Suppressor macrophage (primary cell): Measurements from ENCODE around the gene FOXL2NB.

ENCODE experiments used
- DNase-seq, 4 experiments: peaks; one replicate each; pipeline ENCODE4 v3.0.0-alpha.2; 2020 to 2022

The FOXL2NB gene

GRCh38 chr3:138945709-138946662 lies 1.0 kb upstream of the FOXL2NB start:
- peak; percentile 43 to 68 (median 54) for DNase-seq

- no peak for DNase-seq
These were observed 591 bp downstream of the FOXL2NB start for GRCh38 chr3:138947495-138948121.

- DNase-seq = peak in 1 of 4 experiments; percentile 11
These were observed 1.5 kb downstream of the FOXL2NB start for GRCh38 chr3:138948371-138949001.

GRCh38 chr3:138949002-138949418 lies 2.0 kb downstream of the FOXL2NB start:
- DNase-seq = no peak

- peak in 2 of 4 experiments; percentile 4 to 16 for DNase-seq
These were observed 2.5 kb downstream of the FOXL2NB start for GRCh38 chr3:138949445-138950005.

- DNase-seq = peak; percentile 43 to 78 (median 62)
These were observed 3.1 kb downstream of the FOXL2NB start for GRCh38 chr3:138950006-138950644.

- no peak for DNase-seq
These were observed 3.7 kb downstream of the FOXL2NB start for GRCh38 chr3:138950701-138951100.

- DNase-seq = no peak
These were observed 13.4 kb downstream of the FOXL2NB start for GRCh38 chr3:138960417-138960852.

GRCh38 chr3:138962854-138963560 lies 16.0 kb downstream of the FOXL2NB start:
- DNase-seq = no peak

GRCh38 chr3:138964264-138964663 lies 17.2 kb downstream of the FOXL2NB start:
- DNase-seq = no peak

GRCh38 chr3:138964923-138965322 lies 17.9 kb downstream of the FOXL2NB start:
- DNase-seq = no peak

- DNase-seq = no peak
These were observed 24.8 kb downstream of the FOXL2NB start for GRCh38 chr3:138971766-138972320.

- DNase-seq = no peak
These were observed 25.9 kb downstream of the FOXL2NB start for GRCh38 chr3:138972941-138973340.

- no peak for DNase-seq
These were observed 27.4 kb downstream of the FOXL2NB start for GRCh38 chr3:138974462-138974861.

GRCh38 chr3:138975351-138975750 lies 28.3 kb downstream of the FOXL2NB start:
- DNase-seq = no peak

- DNase-seq = no peak
These were observed 29.0 kb downstream of the FOXL2NB start for GRCh38 chr3:138976047-138976446.

GRCh38 chr3:138984816-138985215 lies 37.8 kb downstream of the FOXL2NB start:
- no peak for DNase-seq

GRCh38 chr3:138985932-138986331 lies 38.9 kb downstream of the FOXL2NB start:
- no peak for DNase-seq

- no peak for DNase-seq
These were observed 40.2 kb downstream of the FOXL2NB start for GRCh38 chr3:138987181-138987580.

- no peak for DNase-seq
These were observed 48.7 kb downstream of the FOXL2NB start for GRCh38 chr3:138995706-138996105.
